CD4-positive, alpha-beta T cell treated with Interferon gamma for 1 hour (primary cell): ENCODE data around the gene CD247.

ENCODE experiments used
- DNase-seq: peaks from one replicate; pipeline ENCODE4 v3.0.0-alpha.2; 2020

CD247 gene

DNA sequence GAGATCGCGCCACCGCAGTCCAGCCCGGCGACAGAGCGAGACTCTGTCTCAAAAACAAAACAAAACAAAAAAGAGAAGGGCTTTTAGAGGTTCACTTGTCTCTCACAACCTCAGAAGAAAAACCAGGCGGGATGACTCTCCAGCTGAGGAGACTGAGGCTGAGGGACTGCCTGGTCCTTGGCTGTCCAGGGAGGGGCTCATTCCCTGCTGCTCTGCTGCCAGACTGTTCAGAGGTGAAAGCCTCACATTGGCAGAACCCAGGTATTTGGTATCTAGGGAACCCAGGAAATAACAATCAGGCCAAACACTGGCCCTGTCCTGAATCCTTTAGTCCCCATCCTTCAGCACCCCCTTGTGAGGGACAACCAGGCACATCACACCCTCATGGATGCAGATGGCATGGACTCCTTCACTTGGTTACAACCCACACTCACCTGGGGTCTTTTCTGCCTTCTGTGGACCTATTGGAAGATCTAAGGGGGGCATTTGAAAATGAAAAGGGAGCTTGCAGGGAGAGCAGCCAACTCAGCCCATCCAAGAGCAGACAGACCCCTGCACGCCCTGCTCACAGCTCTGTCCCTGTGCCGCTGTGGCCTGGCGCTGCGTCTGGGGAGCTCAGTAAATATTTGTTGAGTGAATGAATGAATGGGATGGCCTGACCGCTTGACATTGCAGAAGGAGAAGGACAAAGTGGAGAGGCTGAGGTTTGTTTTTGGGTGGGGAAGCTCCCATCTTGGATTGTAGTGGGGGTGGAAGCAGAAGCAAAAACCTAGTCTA is 33.4 kb downstream of the CD247 start:
- DNase-seq, result no peak

DNA sequence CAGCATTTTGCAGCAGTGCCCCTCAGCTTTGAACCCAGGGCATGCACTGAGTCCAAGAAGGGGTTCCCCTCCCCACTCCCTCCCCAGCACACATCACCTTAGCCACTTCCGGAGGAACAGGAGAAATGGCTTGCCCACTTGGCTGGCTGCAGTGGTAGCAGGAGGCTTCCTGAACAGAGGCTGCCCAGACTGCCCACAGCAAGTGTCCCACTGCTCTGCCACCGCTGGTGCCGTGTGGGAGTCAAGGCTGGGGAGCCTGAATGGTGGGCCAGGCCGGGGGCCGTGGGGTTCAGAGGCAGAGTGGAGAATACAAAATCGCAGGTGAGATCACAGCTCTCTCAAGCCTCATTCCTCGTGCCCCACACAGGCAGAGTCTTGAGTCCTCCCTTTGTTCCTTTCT is 34.5 kb downstream of the CD247 start:
- DNase-seq, result no peak

- DNase-seq, result peak; percentile 53
These were observed 36.1 kb downstream of the CD247 start for GRCh38 chr1:167482184-167482583.

DNA sequence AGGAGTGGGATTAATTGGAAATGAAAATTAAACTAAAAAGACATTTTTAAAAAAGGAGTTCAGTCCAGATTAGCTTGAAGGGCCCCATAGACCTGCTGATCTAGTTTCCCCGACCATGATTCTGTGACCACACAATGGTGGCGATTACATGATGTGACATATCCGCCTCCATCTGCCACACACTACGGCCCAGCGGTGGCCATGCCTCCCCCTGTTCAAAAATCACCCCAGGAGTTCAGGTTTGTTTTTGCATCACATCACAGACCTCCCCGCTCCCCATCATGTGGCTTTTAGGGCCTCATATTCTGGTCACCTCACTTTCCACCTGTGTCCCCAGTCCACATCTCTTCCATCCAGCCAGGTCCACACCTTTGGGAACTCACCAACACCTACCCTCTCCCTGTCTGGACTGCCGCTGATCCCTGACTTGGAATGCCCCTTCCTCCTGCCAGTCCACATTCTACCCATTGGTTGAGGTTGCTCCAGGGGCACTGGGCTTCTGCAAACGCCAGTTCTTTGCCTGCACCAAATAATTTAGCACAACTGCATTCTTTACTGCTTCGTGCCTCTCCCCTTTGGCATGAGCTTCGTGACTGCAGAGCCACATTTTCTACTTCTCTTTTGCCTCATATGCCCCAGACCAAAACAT is 38.9 kb downstream of the CD247 start:
- no peak for DNase-seq

DNA sequence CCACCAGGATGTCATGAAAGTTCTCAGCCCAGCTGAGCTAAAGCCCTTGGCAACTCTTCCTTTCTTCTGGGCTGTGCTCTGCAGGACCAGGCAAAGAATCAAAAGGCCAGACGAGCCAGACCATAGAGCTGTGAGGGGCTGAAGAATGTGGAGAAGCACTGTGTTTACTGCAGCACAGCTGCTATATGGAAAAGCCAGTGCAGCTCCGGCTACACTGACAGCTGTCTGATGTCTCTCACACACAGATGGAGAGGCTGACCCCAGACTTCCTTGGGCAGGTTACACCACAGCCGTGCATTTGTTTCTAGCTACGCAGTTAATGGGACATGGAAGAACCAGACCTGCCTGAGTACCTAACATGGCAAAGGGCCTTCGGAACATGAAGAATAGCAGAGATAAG is 40.3 kb downstream of the CD247 start:
- no peak for DNase-seq

GRCh38 chr1:167476061-167476460 is 42.3 kb downstream of the CD247 start:
- no peak for DNase-seq

DNA sequence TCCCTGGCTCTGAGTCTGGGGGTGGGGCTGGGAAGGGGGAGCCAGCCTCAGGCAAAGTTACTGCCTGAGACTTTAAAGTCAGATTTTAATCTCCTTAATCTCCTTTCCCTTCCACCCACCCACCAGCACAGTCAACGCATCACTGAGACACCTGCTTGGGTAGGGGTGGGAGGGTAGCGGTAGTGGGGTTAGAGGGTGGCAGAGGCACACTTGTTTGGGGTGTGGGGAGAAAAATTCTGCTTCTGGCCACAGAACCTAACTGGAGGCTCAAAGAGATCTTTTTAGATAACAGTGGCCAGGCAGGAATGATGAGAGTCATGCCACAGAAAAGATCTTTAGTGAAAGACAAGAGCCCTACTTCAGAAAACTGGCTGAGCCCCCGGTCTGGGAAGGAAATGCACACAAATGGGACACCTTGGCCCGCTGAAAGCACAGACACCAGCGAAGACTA is 44.1 kb downstream of the CD247 start:
- peak; percentile 45 for DNase-seq

GRCh38 chr1:167473761-167474160 is 44.6 kb downstream of the CD247 start:
- no peak for DNase-seq

GRCh38 chr1:167472752-167473521 is 45.4 kb downstream of the CD247 start:
- DNase-seq, result no peak

DNA sequence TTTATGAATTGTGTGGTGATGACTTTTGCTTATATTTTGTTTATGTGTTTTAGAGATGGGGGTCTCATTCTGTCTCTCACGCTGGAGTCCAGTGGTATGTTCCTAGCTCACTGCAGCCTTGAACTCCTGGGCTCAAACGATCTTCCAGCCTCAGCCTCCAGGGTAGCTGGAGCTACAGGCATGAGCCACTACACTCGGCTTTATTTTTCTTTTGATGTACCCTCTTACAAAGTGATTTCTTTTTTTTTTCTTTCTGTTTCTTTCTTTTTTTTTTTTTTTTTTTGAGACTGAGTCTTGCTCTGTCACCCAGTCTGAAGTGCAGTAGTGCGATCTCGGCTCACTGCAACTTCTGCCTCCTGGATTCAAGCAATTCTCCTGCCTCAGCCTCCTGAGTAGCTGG is 46.8 kb downstream of the CD247 start:
- no peak for DNase-seq

DNA sequence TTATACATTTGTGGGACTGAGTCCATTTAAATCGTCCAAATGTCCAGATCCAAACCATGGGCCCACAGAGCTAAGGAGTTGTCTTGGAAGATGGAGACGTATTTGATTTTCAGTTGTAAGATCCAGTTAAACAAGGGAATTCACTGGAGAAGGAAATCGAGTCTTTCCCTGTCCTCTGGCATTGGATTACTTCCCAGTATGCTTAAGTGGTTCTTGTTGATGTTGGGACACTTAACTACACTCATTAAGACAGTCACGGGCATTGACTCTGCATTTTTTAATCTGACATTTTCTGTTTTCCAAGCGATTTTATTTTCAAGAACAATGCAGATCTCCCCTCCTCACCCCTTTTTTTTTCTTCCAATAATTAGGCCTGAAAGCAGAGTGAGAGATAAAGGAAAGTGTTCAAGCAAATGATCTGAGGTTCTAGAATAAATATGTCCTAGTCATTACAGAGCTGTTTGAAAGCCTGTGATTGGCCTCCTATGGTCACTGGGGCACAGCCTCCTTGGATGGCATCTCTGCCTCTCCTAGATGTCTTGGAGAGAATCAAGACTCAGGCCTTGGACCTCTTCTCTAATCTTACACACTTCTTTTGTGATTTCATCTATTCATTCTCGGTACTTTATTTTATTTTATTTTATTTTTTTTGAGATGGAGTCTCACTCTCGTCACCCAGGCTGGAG is 48.9 kb downstream of the CD247 start:
- no peak for DNase-seq

GRCh38 chr1:167467752-167468151 is 50.6 kb downstream of the CD247 start:
- DNase-seq, result no peak

GRCh38 chr1:167467126-167467710 is 51.1 kb downstream of the CD247 start:
- no peak for DNase-seq

- DNase-seq, result no peak
These were observed 52.6 kb downstream of the CD247 start for GRCh38 chr1:167465743-167466142.

DNA sequence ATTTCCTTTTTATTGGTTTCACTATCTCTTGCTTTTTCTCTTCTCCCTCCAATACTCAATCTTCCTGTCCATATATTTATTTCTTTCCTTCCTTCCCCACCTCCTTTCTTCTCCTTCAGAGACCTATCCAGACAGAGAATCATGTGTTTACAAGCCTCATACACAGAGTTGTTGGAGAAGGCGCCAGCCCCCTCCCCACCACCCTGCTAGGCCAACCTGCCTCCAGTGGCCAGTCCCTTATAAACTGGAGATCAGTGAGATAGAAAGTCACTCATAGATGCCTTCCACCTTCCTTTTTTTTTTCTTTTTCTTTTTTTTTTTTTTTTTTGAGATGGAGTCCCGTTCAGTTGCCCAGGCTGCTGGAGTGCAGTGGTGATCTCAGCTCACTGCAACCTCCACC is 53.3 kb downstream of the CD247 start:
- DNase-seq, result no peak

- DNase-seq, result no peak
These were observed 54.3 kb downstream of the CD247 start for GRCh38 chr1:167463875-167464575.

DNA sequence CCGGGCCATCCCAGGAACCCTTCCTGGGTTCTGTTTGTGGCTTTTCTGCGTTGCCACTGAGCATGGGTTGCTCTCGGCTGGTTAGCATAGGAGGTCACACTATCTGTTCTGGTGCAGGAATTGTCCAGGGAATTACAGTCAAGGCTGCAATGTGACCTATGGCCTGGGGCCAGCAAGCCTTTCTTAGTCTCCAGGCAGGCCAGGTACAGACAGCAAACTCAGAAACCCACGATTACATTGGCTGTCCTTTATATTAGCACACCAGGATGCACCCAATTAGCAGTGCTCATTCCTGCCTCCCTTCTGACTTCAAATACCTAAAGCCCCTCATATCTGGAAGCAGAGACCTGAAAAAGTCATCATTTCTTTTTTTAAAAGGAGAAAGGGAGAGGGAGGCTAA is 55.2 kb downstream of the CD247 start:
- no peak for DNase-seq

DNA sequence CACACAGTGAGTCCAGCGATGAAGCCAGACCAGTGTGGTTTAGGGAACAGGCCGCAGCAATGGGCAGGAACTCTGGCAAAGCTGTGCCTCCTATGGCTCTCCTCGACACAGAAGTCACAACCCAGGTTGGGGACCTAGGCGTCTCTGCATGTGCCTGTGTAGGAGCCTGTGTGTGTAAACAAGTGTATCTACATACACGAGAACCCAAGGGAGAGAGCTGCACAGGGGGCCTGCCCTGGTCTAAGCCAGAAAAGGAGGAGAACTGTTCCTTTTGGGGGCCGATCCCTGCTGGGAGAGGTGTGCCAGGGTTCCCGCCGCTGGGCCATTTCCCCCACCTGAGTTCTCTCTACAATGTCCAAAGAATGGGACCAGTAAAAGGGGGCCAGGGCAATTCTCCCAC is 56.0 kb downstream of the CD247 start:
- no peak for DNase-seq

GRCh38 chr1:167460836-167461235 is 57.5 kb downstream of the CD247 start:
- peak; percentile 68 for DNase-seq

GRCh38 chr1:167457936-167458584 is 60.3 kb downstream of the CD247 start:
- DNase-seq, result no peak

GRCh38 chr1:167456926-167457325 is 61.4 kb downstream of the CD247 start:
- no peak for DNase-seq

DNA sequence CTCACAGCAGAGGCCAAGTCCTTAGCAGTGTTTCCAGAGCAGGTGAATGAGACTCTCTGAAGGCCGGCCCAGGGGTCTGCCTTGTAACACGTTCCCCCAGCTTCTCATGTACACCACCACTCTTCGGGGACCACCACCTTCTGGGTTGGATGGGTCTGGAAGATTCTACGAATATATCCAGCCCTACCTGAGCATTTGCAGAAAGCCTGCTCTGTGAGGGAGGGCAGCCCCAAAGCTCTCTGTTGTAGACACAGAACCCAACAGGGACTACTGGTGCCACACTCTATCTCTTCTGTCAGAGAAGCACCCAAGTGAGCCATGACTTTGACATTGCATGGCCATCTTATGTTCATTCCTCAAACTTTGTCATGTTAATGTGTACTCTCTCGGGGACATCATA is 61.8 kb downstream of the CD247 start:
- no peak for DNase-seq
